HL-60 (cell line): Measurements from ENCODE around the gene AHDC1.

ENCODE experiments used
- DNase-seq, 2 experiments: peaks; one replicate each; pipeline ENCODE4 v3.0.0-alpha.2; 2010 to 2020; ENCODE audit warnings: low read depth in 1 of 2, low spot score in 1 of 2
- H3K27ac ChIP-seq: fragments of 250-450 bp; sonication (Bioruptor Pico); replicated peaks from 2 replicates; pipeline ENCODE4 v1.5.1; 2020; ENCODE audit warnings: mild to moderate bottlenecking, moderate library complexity
- H3K27me3 ChIP-seq: fragments of 250-450 bp; sonication (Bioruptor Pico); 2 replicates; pipeline ENCODE4 v1.5.1; 2021; ENCODE audit warnings: mild to moderate bottlenecking, moderate library complexity; ENCODE audit not compliant: insufficient read depth, poor library complexity, severe bottlenecking
- H3K4me3 ChIP-seq: replicated peaks from 2 replicates; pipeline ENCODE4 v1.5.1; 2011; ENCODE audit warnings: mild to moderate bottlenecking, control low read depth, low read length; ENCODE audit not compliant: insufficient read depth
- CTCF ChIP-seq: IDR thresholded peaks from one replicate; pipeline ENCODE4 v1.5.1; 2011; ENCODE audit warnings: low read length, control low read depth, inconsistent platforms; ENCODE audit not compliant: insufficient read depth
- GABPA ChIP-seq: IDR thresholded peaks from 2 replicates; pipeline ENCODE4 v1.6.1; 2012; ENCODE audit warnings: low read depth
- POLR2AphosphoS5 ChIP-seq: IDR thresholded peaks from 2 replicates; pipeline ENCODE4 v1.6.1; 2012; ENCODE audit warnings: low read depth
- REST ChIP-seq: IDR thresholded peaks from 2 replicates; pipeline ENCODE4 v1.6.1; 2012; ENCODE audit warnings: low read depth; ENCODE audit not compliant: insufficient replicate concordance
- SPI1 ChIP-seq: IDR thresholded peaks from 2 replicates; pipeline ENCODE4 v1.6.1; 2012; ENCODE audit warnings: low read depth, mild to moderate bottlenecking, borderline replicate concordance

Gene AHDC1

GRCh38 chr1:27521336-27521831 is 82.6 kb downstream of the AHDC1 start:
- no peak for DNase-seq
- no peak overlapping the region for H3K27ac ChIP-seq
- no peaks in the 10 kb centered on the region for H3K27me3 ChIP-seq
- TF ChIP-seq REST = no peak
- no peak for TF ChIP-seq POLR2AphosphoS5
- no peak for TF ChIP-seq SPI1
- no peak for TF ChIP-seq CTCF
- TF ChIP-seq GABPA = no peak
- no peak overlapping the region for H3K4me3 ChIP-seq

- Histone ChIP-seq H3K27me3 (no peaks in the 10 kb centered on the region), H3K4me3 (no peak overlapping the region), H3K27ac (no peak overlapping the region)
- DNase-seq = no peak
- no peak for TF ChIP-seq REST
Observed at GRCh38 chr1:27520651-27521050, 83.3 kb downstream of the AHDC1 start.

- DNase-seq = no peak
- no peak for TF ChIP-seq GABPA
- no peak for TF ChIP-seq REST
- TF ChIP-seq CTCF = no peak
- no peak for TF ChIP-seq SPI1
- no peak for TF ChIP-seq POLR2AphosphoS5
- Histone ChIP-seq H3K27me3 (no peaks in the 10 kb centered on the region), H3K27ac (no peak overlapping the region), H3K4me3 (no peak overlapping the region)
Observed at GRCh38 chr1:27519331-27520258, 84.3 kb downstream of the AHDC1 start.
